Endothelial cell of umbilical vein (primary cell): ENCODE measurements around the gene DAAM1. TPM values are rescaled to one million over a fixed set of nuclear protein-coding genes. Genes with fewer than 3 reads are reported as not detected.

Source experiments
- BruUV-seq: library from RNA; stranded (reverse); fragments of 400-500 nt; replicated peaks from 2 replicates; lab custom pipeline; 2021; lab: Mats Ljungman, UMichigan
- CTCF ChIA-PET: fragments of 300-600, 350-600 bp; sonication (Branson Sonifier 250); formaldehyde crosslinking; loops from one replicate; lab custom pipeline; 2021; ENCODE audit warnings: antibody characterized with exemption, inconsistent platforms; lab: Charles Lee
- POLR2A ChIA-PET: fragments of 300-600, 350-600 bp; sonication (Branson Sonifier 250); formaldehyde crosslinking; loops from one replicate; lab custom pipeline; 2021; ENCODE audit warnings: antibody characterized with exemption, inconsistent platforms; lab: Charles Lee
- DNase-seq: peaks from one replicate; pipeline ENCODE4 v3.0.0-alpha.2; 2011; ENCODE audit warnings: low read depth, low spot score
- FAIRE-seq: peaks from 2 replicates; lab custom pipeline; 2011; peaks lifted over from hg19 to GRCh38; lab: Jason Lieb, UNC
- H2AFZ ChIP-seq: 2 replicates; pipeline ENCODE4 v1.6.0; 2012; ENCODE audit warnings: low read depth, low read length, control low read depth, inconsistent platforms
- H3K27ac ChIP-seq: 2 replicates; pipeline ENCODE4 v1.5.1; 2011; ENCODE audit warnings: low read depth, mild to moderate bottlenecking, control low read depth, low read length, moderate library complexity; ENCODE audit not compliant: insufficient read depth
- H3K27me3 ChIP-seq, 2 experiments: 2 replicates each; pipeline versions ENCODE4 v1.6.0 to v1.6.1; 2011; ENCODE audit warnings: low read length in 2 of 2, mixed read lengths in 1 of 2; ENCODE audit not compliant: control insufficient read depth in 2 of 2, insufficient read depth in 2 of 2
- H3K36me3 ChIP-seq, 2 experiments: 2 replicates in 1 of 2; 3 replicates in 1 of 2; pipeline ENCODE4 v1.5.1; 2011; ENCODE audit warnings: low read length in 2 of 2, mild to moderate bottlenecking in 1 of 2, moderate library complexity in 1 of 2; ENCODE audit not compliant: control insufficient read depth in 2 of 2, insufficient read depth in 2 of 2; ENCODE audit errors: extremely low read depth in 1 of 2
- H3K4me1 ChIP-seq: 3 replicates; pipeline ENCODE4 v1.5.1; 2011; ENCODE audit warnings: mild to moderate bottlenecking, low read length; ENCODE audit not compliant: control insufficient read depth, insufficient read depth; ENCODE audit errors: extremely low read depth
- H3K4me2 ChIP-seq: 2 replicates; pipeline ENCODE4 v1.6.1; 2011; ENCODE audit warnings: low read length, control low read depth, mixed read lengths; ENCODE audit not compliant: insufficient read depth
- H3K4me3 ChIP-seq, 3 experiments: fragments of 200-600 bp in 1 of 3; sonication (generic), shearing (Covaris generic) in 1 of 3; replicated peaks in 1 of 3; 2 replicates each; pipeline ENCODE4 v1.5.1; 2011 to 2016; ENCODE audit warnings: control low read depth in 3 of 3, low read length in 3 of 3, mild to moderate bottlenecking in 2 of 3, inconsistent platforms in 1 of 3, low read depth in 1 of 3, moderate library complexity in 1 of 3; ENCODE audit not compliant: insufficient read depth in 1 of 3
- H3K79me2 ChIP-seq: 2 replicates; pipeline ENCODE4 v1.6.0; 2012; ENCODE audit warnings: low read length, inconsistent platforms; ENCODE audit not compliant: control insufficient read depth, insufficient read depth
- H3K9ac ChIP-seq: replicated peaks from 2 replicates; pipeline ENCODE3; 2011; ENCODE audit warnings: low read length, control low read depth; ENCODE audit not compliant: insufficient read depth; ENCODE audit errors: extremely low read depth
- H3K9me1 ChIP-seq: replicated peaks from 3 replicates; pipeline ENCODE4 v1.6.0; 2011; ENCODE audit warnings: mild to moderate bottlenecking, low read length; ENCODE audit not compliant: control insufficient read depth, insufficient read depth; ENCODE audit errors: extremely low read depth
- H3K9me3 ChIP-seq: replicated peaks from 2 replicates; pipeline ENCODE4 v1.5.1; 2012; ENCODE audit warnings: low read length, inconsistent platforms; ENCODE audit not compliant: control insufficient read depth, insufficient read depth
- H4K20me1 ChIP-seq: replicated peaks from 2 replicates; pipeline ENCODE3; 2011; ENCODE audit warnings: mild to moderate bottlenecking, low read length; ENCODE audit not compliant: control insufficient read depth, insufficient read depth; ENCODE audit errors: extremely low read depth
- CTCF ChIP-seq, 2 donors: IDR thresholded peaks; 1 replicate in 1 of 2; 2 replicates in 1 of 2; pipeline ENCODE4 v1.5.1; 2011; ENCODE audit warnings: low read length in 2 of 2, mild to moderate bottlenecking in 2 of 2, moderate library complexity in 2 of 2, control low read depth in 1 of 2, inconsistent platforms in 1 of 2, low read depth in 1 of 2; ENCODE audit not compliant: insufficient read depth in 1 of 2; ENCODE audit errors: extremely low read depth in 1 of 2
- EZH2 ChIP-seq: IDR thresholded peaks from 2 replicates; pipeline ENCODE4 v1.6.1; 2012; ENCODE audit warnings: borderline replicate concordance, low read depth, mild to moderate bottlenecking, moderate library complexity, low read length, inconsistent platforms; ENCODE audit not compliant: severe bottlenecking
- FOS ChIP-seq: IDR thresholded peaks from 2 replicates; pipeline ENCODE4 v1.6.1; 2011; ENCODE audit warnings: mild to moderate bottlenecking, low read length, moderate library complexity, borderline replicate concordance; ENCODE audit not compliant: insufficient read depth
- GATA2 ChIP-seq: IDR thresholded peaks from 2 replicates; pipeline ENCODE4 v1.7.0; 2011; ENCODE audit warnings: low read depth, mild to moderate bottlenecking, moderate library complexity, mixed read lengths, low read length; ENCODE audit not compliant: insufficient read length, insufficient read depth
- JUN ChIP-seq: IDR thresholded peaks from 2 replicates; pipeline ENCODE4 v1.6.1; 2011; ENCODE audit warnings: borderline replicate concordance, low read depth; ENCODE audit not compliant: insufficient read length, insufficient read depth
- MAX ChIP-seq: IDR thresholded peaks from 2 replicates; pipeline ENCODE4 v1.6.1; 2011; ENCODE audit not compliant: insufficient read depth, insufficient read length
- MYC ChIP-seq: IDR thresholded peaks from one replicate; pipeline ENCODE4 v1.6.1; 2011; ENCODE audit warnings: mild to moderate bottlenecking, low read depth, low read length
- POLR2A ChIP-seq: IDR thresholded peaks from 2 replicates; pipeline ENCODE4 v1.6.1; 2012; ENCODE audit warnings: low read depth, mild to moderate bottlenecking, control low read depth, low read length
- POLR2AphosphoS5 ChIP-seq: IDR thresholded peaks from 2 replicates; pipeline ENCODE4 v1.6.1; 2012; ENCODE audit warnings: low read depth, mild to moderate bottlenecking, control low read depth, low read length, moderate library complexity; ENCODE audit not compliant: insufficient read depth
- dilution Hi-C: fragments of 300-500 bp; cut with MboI; formaldehyde crosslinking; loops from one replicate; pipeline ENCODE4 v1.15.0; 2019; ENCODE audit warnings: low sequenced_read_pairs; ENCODE audit not compliant: extremely low pct_ligation_motif_present
- intact Hi-C: fragments of 100-400 bp; cut with micrococcal nuclease; formaldehyde crosslinking; loops from one replicate; pipeline ENCODE4 v1.10.0; 2022
- polyA plus RNA-seq, 4 experiments: library from polyadenylated mRNA; depleted of rRNA in 3 of 4; stranded (reverse) in 3 of 4; unstranded in 1 of 4; fragments of >200 nt; gene quantifications; 2 replicates each; pipeline versions ENCODE4 v1.2.1 to v1.2.3, GENCODE V29; 2011 to 2012; ENCODE audit warnings: missing spikeins in 1 of 4
- total RNA-seq: library from RNA; stranded (reverse); gene quantifications from 2 replicates; pipeline ENCODE4 v1.2.3, GENCODE V29; 2021

DAAM1 gene
- total and polyA plus RNA-seq, 2 donors (not counting 3 experiments of a cell fraction or from before 2014, with no cell fraction given), result 10.2 to 25.3 TPM

- H3K9me1 ChIP-seq, result no peaks in the 10 kb centered on the region
- intact Hi-C loops, result loop anchor here (2.0 kb wide), 1 partner anchor 165 kb away; no protein-coding TSS in a partner anchor
- no peak overlapping the region for H3K9ac ChIP-seq
- no TSS peak for BruUV-seq
- dilution Hi-C loops, result no loop called here
- no peak overlapping the region for H3K4me2 ChIP-seq
- H3K27me3 ChIP-seq, result no peaks in the 10 kb centered on the region
- ChIA-PET POLR2A (interaction anchor here (0.6 kb wide), 1 partner anchor 60 kb away, joined by 9 read pairs; no protein-coding TSS in a partner anchor), CTCF (no interaction called here)
- no peak for FAIRE-seq
- TF ChIP-seq CTCF (IDR thresholded peaks at IDR 0.05; ENCODE audit: extremely low read depth in 1 of 2, insufficient read depth in 1 of 2, low read depth in 1 of 2, low read length in 2 of 2) (no peak), GATA2 (no peak), MAX (no peak), POLR2AphosphoS5 (no peak), MYC (no peak), FOS (no peak), POLR2A (no peak), EZH2 (no peak), JUN (no peak)
- H3K36me3 ChIP-seq, result peaks cover 0 to 6% of the 10 kb centered on the region in 2 experiments
- no peaks in the 10 kb centered on the region for H3K79me2 ChIP-seq
- no peak overlapping the region for H2AFZ ChIP-seq
- H4K20me1 ChIP-seq, result no peaks in the 10 kb centered on the region
- H3K4me3 ChIP-seq, result no peak overlapping the region
- no peaks in the 10 kb centered on the region for H3K9me3 ChIP-seq
- peaks cover 38% of the 10 kb centered on the region for H3K4me1 ChIP-seq
- no peak for DNase-seq
- no peak overlapping the region for H3K27ac ChIP-seq
Measured at GRCh38 chr14:59273737-59274136, 85.3 kb downstream of the DAAM1 start.
